DMS 273 (cell line): Measurements from ENCODE around the gene ZNF180.
A peak's percentile ranks its signal among the peaks of the same experiment; 100 is the strongest.
"Not testable (repeated sequence)": the region's sequence is repeated elsewhere in the genome, so short reads cannot be mapped to it uniquely, and the experiment has no call there.

Experiments
- DNase-seq: peaks from one replicate; lab custom pipeline; 2025; ENCODE audit not compliant: unreplicated experiment; lab: John Stamatoyannopoulos, UW

Gene ZNF180

DNA sequence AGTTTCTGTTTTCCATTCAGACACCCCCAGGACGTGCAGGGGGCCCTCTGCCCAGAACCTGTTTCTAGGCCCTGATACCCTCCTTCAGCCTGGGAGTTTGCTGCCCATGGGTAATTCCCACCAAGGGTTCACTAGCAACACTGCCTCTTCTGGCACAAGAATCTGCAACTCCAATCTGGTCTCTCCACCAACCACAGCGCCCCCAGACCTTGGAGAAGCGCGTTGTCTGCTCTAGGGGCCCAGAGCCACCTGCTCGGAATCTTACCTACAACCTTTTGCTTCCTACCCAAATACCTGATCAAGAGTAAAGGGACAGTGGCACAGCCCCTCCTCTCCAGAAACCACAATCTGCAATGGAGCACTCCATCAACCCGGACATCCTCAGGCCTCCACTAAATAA is 763 bp downstream of the ZNF180 start:
- DNase-seq: peak; percentile 60

DNA sequence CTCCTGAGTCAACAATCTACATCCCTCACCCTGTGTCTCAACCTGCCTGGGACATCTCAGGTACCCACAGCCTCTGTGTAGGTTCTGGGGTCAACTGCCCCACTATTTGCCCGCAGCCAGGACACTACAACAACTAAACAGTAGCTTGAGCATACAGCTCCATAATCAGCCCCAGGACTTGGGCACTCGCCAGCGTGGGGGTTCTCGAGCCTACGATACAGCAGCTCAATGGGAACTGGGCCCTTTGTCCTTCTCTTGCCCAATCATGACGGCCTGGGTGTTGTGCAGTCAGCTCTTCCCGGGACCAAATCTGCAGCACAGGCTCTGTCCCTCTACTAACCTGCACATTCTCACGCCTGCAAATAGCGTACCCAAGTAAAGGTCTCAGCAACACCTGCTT is 1.3 kb downstream of the ZNF180 start:
- peak; percentile 25 for DNase-seq

DNA sequence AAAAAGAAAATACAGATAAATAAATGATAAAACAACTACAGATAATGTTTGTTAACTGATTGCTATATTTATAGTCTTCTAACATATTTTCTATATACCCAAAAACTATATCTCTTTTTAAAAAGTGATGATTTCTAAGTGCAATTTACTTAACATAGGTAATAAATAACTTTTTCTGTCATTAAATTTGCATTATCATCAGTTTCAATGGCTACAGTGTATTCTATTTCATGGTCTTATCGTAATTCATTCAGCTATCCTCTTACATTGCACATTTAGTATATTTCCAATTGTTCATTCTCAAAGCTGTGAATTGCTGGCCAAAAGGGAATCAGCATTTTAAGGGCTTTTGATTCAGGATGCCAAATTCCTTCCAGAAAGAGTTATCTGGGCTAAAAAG is 3.6 kb downstream of the ZNF180 start:
- no peak for DNase-seq

DNA sequence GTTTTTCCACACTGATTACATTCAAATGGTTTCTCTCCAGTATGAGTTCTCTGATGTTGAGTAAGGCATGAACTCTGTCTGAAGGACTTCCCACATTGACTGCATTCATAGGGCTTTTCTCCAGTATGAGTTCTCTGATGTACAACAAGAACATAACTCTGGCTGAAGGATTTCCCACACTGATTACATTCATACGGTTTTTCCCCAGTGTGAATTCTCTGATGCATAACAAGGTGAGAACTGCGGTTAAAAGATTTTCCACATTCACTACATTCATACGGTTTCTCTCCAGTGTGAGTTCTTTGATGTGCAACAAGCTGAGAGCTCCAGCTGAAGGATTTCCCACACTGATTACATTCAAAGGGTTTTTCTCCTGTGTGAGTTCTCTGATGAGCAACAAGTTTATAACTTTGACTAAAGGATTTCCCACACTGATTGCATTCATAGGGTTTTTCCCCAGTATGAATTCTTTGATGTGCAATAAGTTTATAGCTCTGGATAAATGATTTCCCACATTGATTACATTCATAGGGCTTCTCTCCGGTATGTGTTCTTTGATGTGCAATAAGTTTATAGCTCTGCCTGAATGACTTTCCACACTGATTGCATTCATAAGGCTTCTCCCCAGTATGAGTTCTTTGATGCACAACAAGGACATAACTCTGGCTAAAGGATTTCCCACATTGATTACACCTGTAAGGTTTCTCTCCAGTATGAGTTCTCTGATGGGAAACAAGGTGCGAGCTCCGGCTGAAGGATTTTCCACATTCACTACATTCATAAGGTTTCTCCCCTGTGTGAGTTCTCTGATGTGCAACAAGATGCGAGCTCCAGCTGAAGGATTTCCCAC is 23.5 kb downstream of the ZNF180 start:
- DNase-seq: peak; percentile 55

DNA sequence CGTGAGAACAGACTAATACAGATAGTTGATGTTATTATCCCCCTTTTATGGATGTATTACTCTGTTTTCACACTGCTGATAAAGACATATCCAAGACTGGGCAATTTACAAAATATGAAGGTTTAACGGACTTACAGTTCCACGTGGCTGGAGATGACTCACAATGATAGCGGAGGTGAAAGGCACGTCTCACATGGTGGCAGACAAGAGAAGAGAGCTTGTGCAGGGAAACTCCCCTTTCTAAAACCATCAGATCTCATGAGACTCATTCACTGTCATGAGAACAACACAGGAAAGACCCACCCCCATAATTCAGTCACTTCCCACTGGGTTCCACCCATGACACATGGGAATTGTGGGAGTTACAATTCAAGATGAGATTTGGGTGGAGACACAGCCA is 31.6 kb downstream of the ZNF180 start:
- not testable (repeated sequence) for DNase-seq

DNA sequence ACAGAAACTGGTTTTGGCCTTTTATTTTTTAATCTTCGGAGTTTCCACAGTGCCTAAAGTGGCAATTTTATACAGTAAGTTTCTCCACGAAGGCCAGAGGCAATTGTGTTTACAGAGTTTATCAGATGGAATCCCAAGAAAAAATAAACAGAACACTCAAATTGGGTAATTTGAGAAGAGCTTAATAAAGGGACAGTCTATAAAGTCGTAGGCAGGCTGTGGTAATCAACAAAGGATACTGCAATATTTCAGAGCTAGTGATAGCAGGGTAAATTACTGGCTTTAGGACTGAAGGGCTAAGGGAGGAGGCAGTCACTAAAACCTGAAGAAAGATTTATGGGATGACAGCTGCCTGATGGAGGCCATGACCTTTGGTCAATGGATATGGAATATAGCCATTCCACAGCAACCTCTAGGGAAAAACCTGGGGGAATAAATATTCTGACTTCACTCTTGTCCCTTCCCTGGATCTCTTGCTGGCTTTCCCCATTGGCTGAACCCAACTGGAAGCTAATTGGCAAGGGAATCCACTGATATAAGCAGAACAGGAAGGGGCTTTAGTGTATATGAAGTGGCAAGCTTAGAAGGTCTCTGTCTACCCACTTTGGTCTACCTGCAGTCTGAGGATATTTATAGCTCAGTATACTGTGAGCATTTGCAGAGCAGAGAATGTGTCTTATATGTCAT is 37.6 kb downstream of the ZNF180 start:
- DNase-seq: not testable (repeated sequence)

DNA sequence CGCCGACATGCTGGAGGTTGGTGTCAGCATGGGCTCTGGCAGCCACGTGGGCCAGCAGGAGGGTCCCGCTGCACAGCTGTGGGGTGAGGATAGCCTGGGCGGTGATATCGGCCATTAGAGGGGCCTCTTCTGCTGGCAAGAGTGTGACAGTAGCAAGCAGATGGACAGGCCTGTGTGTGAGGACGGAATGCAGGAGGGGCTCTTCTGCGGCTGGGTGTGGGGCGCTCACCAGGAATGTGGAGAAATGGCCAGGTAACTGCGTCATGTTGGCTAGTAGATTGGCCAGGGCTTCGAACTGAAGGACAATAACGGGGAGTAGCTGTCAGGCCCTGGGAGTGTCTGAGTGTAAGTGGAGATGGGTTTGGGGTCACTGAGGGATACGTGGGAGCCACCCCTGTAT is 44.3 kb downstream of the ZNF180 start:
- DNase-seq: not testable (repeated sequence)

DNA sequence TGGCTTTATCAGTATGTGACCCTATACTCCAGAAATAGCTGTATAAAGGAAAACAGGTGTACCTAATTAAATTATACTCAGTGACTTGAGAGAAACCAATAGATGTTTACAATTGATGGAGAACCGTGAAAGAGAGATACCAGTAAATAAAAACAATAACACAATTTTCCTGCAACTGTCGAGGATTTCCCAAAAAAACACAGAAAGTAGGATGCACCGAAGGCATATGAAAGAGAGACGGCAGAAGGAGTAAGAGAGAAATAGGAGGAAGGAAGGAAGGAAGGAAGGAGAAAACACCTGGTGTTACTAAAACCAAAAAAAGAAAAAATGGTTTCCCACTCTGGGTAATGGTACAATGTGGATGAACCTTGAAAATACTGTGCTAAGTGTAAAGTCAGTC is 45.2 kb downstream of the ZNF180 start:
- no peak for DNase-seq

DNA sequence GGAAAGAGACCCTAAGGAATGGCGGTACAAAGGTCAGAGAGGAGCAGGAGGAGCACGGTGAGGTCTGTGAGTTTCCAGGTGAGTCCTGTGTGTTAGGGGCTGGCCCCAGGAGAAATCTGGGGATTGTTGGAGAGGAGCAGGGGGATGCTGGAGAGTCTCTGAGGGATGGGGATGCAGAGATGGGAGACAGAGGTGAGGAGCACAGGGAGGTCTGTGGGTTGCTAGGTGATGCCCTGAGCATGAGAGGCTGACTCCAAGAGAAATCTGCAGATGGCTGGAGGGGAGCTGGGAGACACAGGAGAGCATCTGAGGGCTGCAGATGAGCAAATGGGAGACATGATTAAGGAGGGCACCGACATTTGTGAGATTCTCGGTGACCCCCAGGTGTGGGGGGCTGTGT is 48.0 kb downstream of the ZNF180 start:
- DNase-seq: no peak

DNA sequence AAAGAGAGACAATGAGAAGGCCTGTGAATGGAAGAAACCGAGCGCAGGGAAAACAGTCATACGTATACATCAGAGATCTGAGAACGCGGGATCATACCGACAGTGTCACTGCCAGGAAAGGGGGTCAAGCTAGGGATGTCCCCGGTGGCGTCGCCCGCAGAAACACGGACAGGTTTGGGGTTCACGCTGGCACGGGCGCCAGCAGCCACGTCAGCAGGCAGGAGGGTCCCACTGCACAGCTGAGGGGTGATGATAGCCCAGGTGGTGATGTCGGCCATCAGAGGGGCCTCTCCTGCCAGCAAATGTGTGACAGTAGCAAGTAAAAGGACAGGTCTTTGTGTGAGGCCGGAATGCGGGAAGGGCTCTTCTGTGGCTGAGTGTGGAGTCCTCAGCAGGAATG is 48.6 kb downstream of the ZNF180 start:
- DNase-seq: no peak

DNA sequence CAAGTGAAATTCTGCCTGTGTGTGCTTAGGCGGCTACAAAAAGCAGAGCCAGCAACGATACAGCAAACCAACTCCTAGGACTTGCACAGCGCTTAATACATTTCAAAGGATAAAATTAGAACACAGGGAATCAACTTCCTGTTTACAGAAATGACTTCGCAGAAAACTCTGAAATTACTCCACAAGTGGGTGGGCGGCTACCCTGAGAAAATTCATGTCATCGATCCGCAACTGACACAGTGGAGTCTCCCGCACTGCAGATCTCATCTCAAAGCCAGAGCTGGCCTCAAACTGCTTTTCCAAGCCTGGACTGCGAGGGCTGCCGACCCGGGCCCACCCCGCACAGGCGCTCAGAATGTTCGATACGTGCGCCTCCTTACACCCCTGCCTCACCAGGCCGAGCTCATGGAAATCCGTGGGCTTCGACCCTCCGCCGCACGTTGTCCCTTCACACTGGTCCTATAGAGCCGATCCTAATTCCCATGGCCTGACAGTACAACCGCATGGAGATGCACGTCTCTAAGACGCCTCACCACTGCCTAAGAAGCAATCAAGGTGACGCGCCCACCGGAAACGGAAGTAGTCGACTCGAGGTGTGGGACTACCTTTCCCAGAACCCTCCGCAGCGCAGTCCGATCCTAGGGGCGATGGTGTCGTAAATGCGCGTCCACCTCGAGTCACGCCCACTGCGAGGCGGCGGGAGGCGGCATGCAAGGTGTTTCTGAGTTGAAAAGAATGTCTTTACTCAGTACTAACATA is 52.2 kb downstream of the ZNF180 start, which contains the start of gene ZNF229:
ZNF229 (minus strand) TSS at position 557 of the 759 bp plus-strand sequence. CDS start 5,625 bp downstream, outside the sequence.
- peak; percentile 95 for DNase-seq

DNA sequence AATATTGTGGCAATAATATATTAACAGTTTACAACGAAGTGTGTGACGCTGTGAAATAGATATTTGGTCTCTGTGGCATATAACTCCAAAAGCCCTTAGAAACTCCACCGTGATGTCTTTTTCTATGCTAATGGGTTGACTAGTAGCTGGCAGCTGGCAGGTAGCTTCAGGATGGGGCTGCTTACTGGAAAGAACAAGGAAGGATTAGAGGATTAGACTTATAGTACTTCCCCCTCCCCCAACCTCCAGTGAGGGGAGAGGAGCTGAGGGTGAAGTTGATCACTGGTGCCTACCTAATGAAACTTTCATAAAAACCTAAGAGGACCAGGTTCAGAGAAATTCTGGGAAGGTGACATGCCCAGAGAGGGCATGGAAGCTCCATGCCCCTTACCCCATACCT is 61.9 kb downstream of the ZNF180 start:
- no peak for DNase-seq

DNA sequence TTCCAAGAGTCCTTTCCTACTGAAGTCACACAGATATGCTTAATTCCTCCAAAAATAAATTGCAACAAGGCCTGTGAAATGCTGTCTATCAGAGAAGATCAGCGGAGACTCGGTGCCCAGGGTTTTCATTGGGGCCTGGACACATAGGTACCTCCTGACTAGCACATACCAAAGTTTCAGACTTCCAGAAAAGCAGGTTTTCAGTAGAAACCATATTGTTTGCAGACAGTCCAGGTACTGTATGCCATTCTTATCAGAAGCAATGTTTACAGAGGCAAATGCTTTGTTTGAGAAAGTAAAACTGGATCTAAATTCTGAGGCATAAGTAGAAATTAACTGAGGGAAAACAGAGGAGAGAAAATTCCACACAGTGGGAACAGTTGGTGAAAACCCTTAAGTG is 64.9 kb downstream of the ZNF180 start:
- DNase-seq: no peak

DNA sequence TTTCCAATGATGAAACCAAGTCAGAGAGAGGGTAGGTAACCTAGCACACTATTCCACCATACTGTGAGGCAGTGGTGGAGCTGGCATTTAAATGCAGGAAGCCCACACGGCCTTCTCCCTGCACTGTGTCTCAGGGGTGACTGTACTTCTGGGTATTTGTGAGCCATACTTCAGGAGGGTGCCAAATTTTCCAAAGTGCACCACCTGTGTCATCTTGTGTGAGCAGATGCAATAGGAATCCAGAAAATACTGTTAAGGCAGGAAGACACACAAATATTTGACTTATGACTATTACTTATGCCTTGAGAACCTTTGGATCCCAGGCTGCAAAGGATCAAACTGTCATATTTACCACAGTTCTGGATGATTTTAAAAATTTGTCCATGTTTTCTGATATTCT is 69.4 kb downstream of the ZNF180 start:
- no peak for DNase-seq
